Stimulated activated CD4-positive, alpha-beta T cell treated with anti-CD3 and anti-CD28 coated beads, TNF-alpha, amount 100 ng/mL, for 1 hour (primary cell): ENCODE results near the gene SPEM2.
"Not testable (repeated sequence)": the region's sequence is repeated elsewhere in the genome, so short reads cannot be mapped to it uniquely, and the experiment has no call there.

ENCODE experiments used
- DNase-seq, 3 donors: peaks; one replicate each; pipeline ENCODE4 v3.0.0-alpha.2; 2020; ENCODE audit warnings: low read depth in 3 of 3, low spot score in 1 of 3

Gene SPEM2

GRCh38 chr17:7468804-7469389 is 43.5 kb downstream of the SPEM2 start:
- no peak for DNase-seq

GRCh38 chr17:7469843-7470242 is 44.4 kb downstream of the SPEM2 start:
- not testable (repeated sequence) for DNase-seq

- DNase-seq: not testable (repeated sequence)
Observed at GRCh38 chr17:7470457-7470973, 45.1 kb downstream of the SPEM2 start.

- DNase-seq: no peak
Observed at GRCh38 chr17:7471729-7472128, 46.3 kb downstream of the SPEM2 start.

GRCh38 chr17:7474767-7475166 is 49.4 kb downstream of the SPEM2 start:
- DNase-seq: not testable (repeated sequence)

- DNase-seq: no peak
Observed at GRCh38 chr17:7475764-7476422, 50.5 kb downstream of the SPEM2 start.

GRCh38 chr17:7476494-7476893 is 51.1 kb downstream of the SPEM2 start:
- no peak for DNase-seq

- no peak for DNase-seq
Observed at GRCh38 chr17:7476951-7477350, 51.5 kb downstream of the SPEM2 start.
